GM12892 (cell line): Measurements from ENCODE around the gene SERPINA5.

Experiments used
- POLR2A ChIP-seq: IDR thresholded peaks from 2 replicates; pipeline ENCODE4 v1.6.1; 2011; ENCODE audit warnings: low read depth, low read length, control low read depth
- POLR2AphosphoS5 ChIP-seq: IDR thresholded peaks from 2 replicates; pipeline ENCODE4 v1.6.1; 2011; ENCODE audit warnings: low read depth, low read length, control low read depth
- TAF1 ChIP-seq: IDR thresholded peaks from 2 replicates; pipeline ENCODE4 v1.6.1; 2011; ENCODE audit warnings: low read depth, mild to moderate bottlenecking, control low read depth, low read length, borderline replicate concordance

- TF ChIP-seq POLR2AphosphoS5 (no peak), TAF1 (no peak), POLR2A (no peak)
Measured at GRCh38 chr14:94573475-94574277, 7.5 kb upstream of the SERPINA5 start.
